ENCODE data around the gene TMPRSS2. TPM values are rescaled to one million over a fixed set of nuclear protein-coding genes. Genes with fewer than 3 reads are reported as not detected.

TMPRSS2 gene
- total and polyA plus RNA-seq, 2 donors (not counting 3 experiments of a cell fraction or from before 2014, with no cell fraction given) = not detected

- Histone ChIP-seq H3K36me3 (ENCODE audit: control insufficient read depth in 2 of 2, extremely low read depth in 1 of 2, insufficient read depth in 2 of 2, low read length in 2 of 2) (no peaks in the 10 kb centered on the region), H3K4me2 (ENCODE audit: insufficient read depth, low read length) (no peak overlapping the region), H3K4me1 (ENCODE audit: control insufficient read depth, extremely low read depth, insufficient read depth, low read length) (no peaks in the 10 kb centered on the region), H3K9ac (replicated peaks; ENCODE audit: extremely low read depth, insufficient read depth, low read length) (no peak overlapping the region), H3K27ac (ENCODE audit: insufficient read depth, low read depth, low read length) (no peak overlapping the region), H3K9me3 (replicated peaks; ENCODE audit: control insufficient read depth, insufficient read depth, low read length) (no peaks in the 10 kb centered on the region), H3K4me3 (replicated peaks in 1 of 3; ENCODE audit: insufficient read depth in 1 of 3, low read depth in 1 of 3, low read length in 3 of 3) (no peak overlapping the region), H3K27me3 (ENCODE audit: control insufficient read depth in 2 of 2, insufficient read depth in 2 of 2, low read length in 2 of 2) (no peaks in the 10 kb centered on the region), H2AFZ (ENCODE audit: low read depth, low read length) (no peak overlapping the region), H3K79me2 (ENCODE audit: control insufficient read depth, insufficient read depth, low read length) (no peaks in the 10 kb centered on the region), H3K9me1 (replicated peaks; ENCODE audit: control insufficient read depth, extremely low read depth, insufficient read depth, low read length) (no peaks in the 10 kb centered on the region), H4K20me1 (replicated peaks; ENCODE audit: control insufficient read depth, extremely low read depth, insufficient read depth, low read length) (no peaks in the 10 kb centered on the region)
- intact Hi-C loops (cut with micrococcal nuclease) = no loop called here
- ChIA-PET CTCF (interaction anchor here (0.5 to 6.9 kb wide), 2 partner anchors 43 to 174 kb away, joined by 3 to 220 read pairs; no protein-coding TSS in a partner anchor), POLR2A (no interaction called here)
- dilution Hi-C loops (cut with MboI; ENCODE audit: extremely low pct_ligation_motif_present, low sequenced_read_pairs) = no loop called here
- no TSS peak for BruUV-seq (replicated peaks)
- no peak for DNase-seq (ENCODE audit: low read depth, low spot score)
- FAIRE-seq = no peak
- no peak for TF ChIP-seq JUN (IDR thresholded peaks at IDR 0.05; ENCODE audit: borderline replicate concordance, insufficient read depth, insufficient read length, low read depth)
- TF ChIP-seq EZH2 (IDR thresholded peaks at IDR 0.05; ENCODE audit: borderline replicate concordance, low read depth, low read length, severe bottlenecking) = no peak
These were observed 49.8 kb downstream of the TMPRSS2 start for GRCh38 chr21:41458121-41458520.

DNA sequence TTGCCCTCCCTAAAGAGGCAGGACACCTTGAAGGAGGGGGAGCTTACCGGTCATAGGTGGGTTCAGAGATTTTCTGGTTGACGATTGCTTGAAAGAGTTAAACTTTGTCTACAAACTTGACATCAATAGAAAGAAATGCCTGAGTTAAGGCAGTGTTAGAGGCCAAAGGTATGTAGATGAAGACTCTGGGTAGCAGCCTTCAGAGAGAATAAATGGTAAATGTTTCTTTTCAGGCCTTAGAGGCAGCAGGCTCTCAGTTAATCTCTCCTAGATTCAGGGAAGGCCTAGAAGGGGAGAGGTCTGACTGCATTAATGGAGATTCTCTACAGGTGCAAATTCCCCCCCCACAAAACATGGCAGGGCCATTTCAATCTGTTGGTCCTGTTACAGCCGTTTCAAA, 54.2 kb downstream of the TMPRSS2 start:
- FAIRE-seq = no peak

More for the DNA sequence above, 54.2 kb downstream of the TMPRSS2 start:
- no peak overlapping the region for H3K27ac ChIP-seq (ENCODE audit: insufficient read depth, low read depth, low read length)
- no peaks in the 10 kb centered on the region for H3K9me1 ChIP-seq (replicated peaks; ENCODE audit: control insufficient read depth, extremely low read depth, insufficient read depth, low read length)
- TF ChIP-seq POLR2AphosphoS5 (IDR thresholded peaks at IDR 0.05; ENCODE audit: insufficient read depth, low read depth, low read length) = no peak
- no peak for TF ChIP-seq MAX (IDR thresholded peaks at IDR 0.05; ENCODE audit: insufficient read depth, insufficient read length)
- TF ChIP-seq EZH2 (IDR thresholded peaks at IDR 0.05; ENCODE audit: borderline replicate concordance, low read depth, low read length, severe bottlenecking) = no peak
- no peak for TF ChIP-seq POLR2A (IDR thresholded peaks at IDR 0.05; ENCODE audit: low read depth, low read length)
- TF ChIP-seq GATA2 (IDR thresholded peaks at IDR 0.05; ENCODE audit: insufficient read depth, insufficient read length, low read depth, low read length) = no peak
- TF ChIP-seq MYC (IDR thresholded peaks at IDR 0.05; ENCODE audit: low read depth, low read length) = no peak
- ChIA-PET POLR2A (no interaction called here), CTCF (no interaction called here)
- H4K20me1 ChIP-seq (replicated peaks; ENCODE audit: control insufficient read depth, extremely low read depth, insufficient read depth, low read length) = no peaks in the 10 kb centered on the region
- no peak overlapping the region for H3K4me3 ChIP-seq (replicated peaks in 1 of 3; ENCODE audit: insufficient read depth in 1 of 3, low read depth in 1 of 3, low read length in 3 of 3)
- H3K4me1 ChIP-seq (ENCODE audit: control insufficient read depth, extremely low read depth, insufficient read depth, low read length) = no peaks in the 10 kb centered on the region
- no peaks in the 10 kb centered on the region for H3K79me2 ChIP-seq (ENCODE audit: control insufficient read depth, insufficient read depth, low read length)
- H3K36me3 ChIP-seq (ENCODE audit: control insufficient read depth in 2 of 2, extremely low read depth in 1 of 2, insufficient read depth in 2 of 2, low read length in 2 of 2) = no peaks in the 10 kb centered on the region
- intact Hi-C loops (cut with micrococcal nuclease) = no loop called here
- H2AFZ ChIP-seq (ENCODE audit: low read depth, low read length) = no peak overlapping the region
- H3K9ac ChIP-seq (replicated peaks; ENCODE audit: extremely low read depth, insufficient read depth, low read length) = no peak overlapping the region
- DNase-seq (ENCODE audit: low read depth, low spot score) = no peak
- H3K4me2 ChIP-seq (ENCODE audit: insufficient read depth, low read length) = no peak overlapping the region
- BruUV-seq (replicated peaks) = no TSS peak
- no peaks in the 10 kb centered on the region for H3K9me3 ChIP-seq (replicated peaks; ENCODE audit: control insufficient read depth, insufficient read depth, low read length)
- H3K27me3 ChIP-seq (ENCODE audit: control insufficient read depth in 2 of 2, insufficient read depth in 2 of 2, low read length in 2 of 2) = no peaks in the 10 kb centered on the region
- dilution Hi-C loops (cut with MboI; ENCODE audit: extremely low pct_ligation_motif_present, low sequenced_read_pairs) = no loop called here

All from endothelial cell of umbilical vein (primary cell).